H1 (cell line): ENCODE data around the gene PAX4.

Experiments used
- BACH1 ChIP-seq: IDR thresholded peaks from 2 replicates; pipeline ENCODE4 v1.6.1; 2012; ENCODE audit warnings: low read length, improper control_type of control experiment
- EP300 ChIP-seq, 2 experiments: IDR thresholded peaks; 1 replicate in 1 of 2; 2 replicates in 1 of 2; pipeline ENCODE4 v1.6.1; 2011 to 2012; ENCODE audit warnings: low read depth in 2 of 2, low read length in 2 of 2, mild to moderate bottlenecking in 2 of 2, borderline replicate concordance in 1 of 2, inconsistent platforms in 1 of 2, moderate library complexity in 1 of 2
- SRF ChIP-seq: IDR thresholded peaks from 2 replicates; pipeline ENCODE4 v1.6.1; 2011; ENCODE audit warnings: mild to moderate bottlenecking, low read depth, low read length, moderate library complexity
- TEAD4 ChIP-seq: IDR thresholded peaks from 2 replicates; pipeline ENCODE4 v1.6.1; 2012; ENCODE audit warnings: low read depth, low read length, inconsistent platforms, mixed read lengths
- TF ChIP-seq, protein P1 (sequence below), 3 experiments: IDR thresholded peaks; 1 replicate in 2 of 3; 2 replicates in 1 of 3; pipeline versions ENCODE4 v1.5.1 to v1.6.1; 2011; ENCODE audit warnings: low read length in 3 of 3, mild to moderate bottlenecking in 3 of 3, inconsistent platforms in 2 of 3, low read depth in 1 of 3, moderate library complexity in 1 of 3; ENCODE audit not compliant: insufficient read depth in 1 of 3; ENCODE audit errors: control extremely low read depth in 1 of 3

DNA sequence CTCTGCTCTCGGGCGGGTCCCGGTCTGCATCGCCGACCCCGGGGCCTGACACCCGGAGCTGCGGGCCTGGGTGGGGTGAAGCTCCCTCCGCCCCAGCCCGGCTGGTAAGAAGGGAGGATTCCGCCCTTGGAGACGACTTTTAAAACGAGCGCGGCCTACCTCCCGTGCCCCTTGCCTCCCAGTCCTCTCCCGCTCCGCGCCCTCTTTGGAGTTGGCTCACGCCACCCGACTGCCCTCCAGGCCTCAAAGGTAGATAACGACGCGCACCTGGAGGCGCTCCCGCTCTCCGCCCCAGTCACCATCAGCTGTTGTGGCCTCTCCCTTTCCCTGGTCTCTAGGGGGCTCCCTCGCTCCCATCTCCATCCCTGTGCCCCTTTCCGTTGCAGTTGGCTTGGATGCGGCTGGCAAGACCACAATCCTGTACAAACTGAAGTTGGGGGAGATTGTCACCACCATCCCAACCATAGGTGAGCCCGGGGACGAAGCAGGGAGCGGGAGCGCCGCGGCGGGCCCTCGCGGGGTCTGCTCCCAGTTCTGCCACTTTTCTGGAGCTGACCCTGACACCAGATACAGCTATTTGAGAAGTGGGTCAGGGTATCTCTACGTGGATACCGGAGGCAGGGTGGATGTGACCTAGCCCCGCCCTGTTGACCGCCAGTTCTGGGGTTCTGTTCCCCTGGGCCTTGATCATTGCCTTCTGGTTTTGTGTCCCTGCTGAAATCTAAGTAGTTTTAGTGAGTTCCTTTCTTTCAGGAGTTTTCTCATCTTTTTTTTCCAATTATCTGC is 29.1 kb downstream of the PAX4 start:
- TF ChIP-seq, protein P1, sequence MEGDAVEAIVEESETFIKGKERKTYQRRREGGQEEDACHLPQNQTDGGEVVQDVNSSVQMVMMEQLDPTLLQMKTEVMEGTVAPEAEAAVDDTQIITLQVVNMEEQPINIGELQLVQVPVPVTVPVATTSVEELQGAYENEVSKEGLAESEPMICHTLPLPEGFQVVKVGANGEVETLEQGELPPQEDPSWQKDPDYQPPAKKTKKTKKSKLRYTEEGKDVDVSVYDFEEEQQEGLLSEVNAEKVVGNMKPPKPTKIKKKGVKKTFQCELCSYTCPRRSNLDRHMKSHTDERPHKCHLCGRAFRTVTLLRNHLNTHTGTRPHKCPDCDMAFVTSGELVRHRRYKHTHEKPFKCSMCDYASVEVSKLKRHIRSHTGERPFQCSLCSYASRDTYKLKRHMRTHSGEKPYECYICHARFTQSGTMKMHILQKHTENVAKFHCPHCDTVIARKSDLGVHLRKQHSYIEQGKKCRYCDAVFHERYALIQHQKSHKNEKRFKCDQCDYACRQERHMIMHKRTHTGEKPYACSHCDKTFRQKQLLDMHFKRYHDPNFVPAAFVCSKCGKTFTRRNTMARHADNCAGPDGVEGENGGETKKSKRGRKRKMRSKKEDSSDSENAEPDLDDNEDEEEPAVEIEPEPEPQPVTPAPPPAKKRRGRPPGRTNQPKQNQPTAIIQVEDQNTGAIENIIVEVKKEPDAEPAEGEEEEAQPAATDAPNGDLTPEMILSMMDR (IDR thresholded peaks at IDR 0.05; ENCODE audit: control extremely low read depth in 1 of 3, insufficient read depth in 1 of 3, low read depth in 1 of 3, low read length in 3 of 3), result peak; percentile 75 to 85 (median 83)
- TF ChIP-seq EP300 (IDR thresholded peaks at IDR 0.05; ENCODE audit: borderline replicate concordance in 1 of 2, low read depth in 2 of 2, low read length in 2 of 2), result no peak; a peak in 1 of 3 replicates
- TF ChIP-seq TEAD4, result no peak
- no peak for TF ChIP-seq SRF
- TF ChIP-seq BACH1, result no peak
